Prostate gland (tissue), 2 donors: ENCODE data around the gene MYLK2. TPM values are rescaled to one million over a fixed set of nuclear protein-coding genes. Genes with fewer than 3 reads are reported as not detected.

Source experiments
- DNase-seq: peaks from one replicate; pipeline ENCODE4 v3.0.0-alpha.2; 2019; ENCODE audit warnings: low spot score
- H3K27ac ChIP-seq, 2 donors: fragments of 200-600 bp; sonication (generic); 2 replicates each; pipeline ENCODE4 v1.5.1; 2017 to 2019
- H3K27me3 ChIP-seq: fragments of 200-600 bp; sonication (generic); replicated peaks from 2 replicates; pipeline ENCODE4 v1.5.1; 2019; ENCODE audit not compliant: insufficient read depth
- H3K36me3 ChIP-seq, 2 donors: fragments of 200-600 bp; sonication (generic); 1 replicate in 1 of 2; 2 replicates in 1 of 2; pipeline versions ENCODE4 v1.5.1 to v1.8.1; 2017 to 2019
- H3K4me1 ChIP-seq: fragments of 200-600 bp; sonication (generic); replicated peaks from 2 replicates; pipeline ENCODE4 v1.5.1; 2019
- H3K4me3 ChIP-seq, 2 donors: fragments of 200-600 bp; sonication (generic); 2 replicates each; pipeline ENCODE4 v1.5.1; 2017 to 2019
- H3K9me3 ChIP-seq: fragments of 200-600 bp; sonication (generic); 2 replicates; pipeline ENCODE4 v1.5.1; 2017
- POLR2A ChIP-seq: fragments of 450-650 bp; IDR thresholded peaks from one replicate; pipeline ENCODE4 v1.6.1; 2016; ENCODE audit warnings: antibody characterized with exemption, mild to moderate bottlenecking
- POLR2AphosphoS5 ChIP-seq: sonication (generic); formaldehyde crosslinking; IDR thresholded peaks from one replicate; pipeline ENCODE4 v1.6.1; 2017; ENCODE audit warnings: antibody characterized with exemption
- WGBS: methylation state at CpG from one replicate; pipeline ENCODE4 v1.1.5; 2018; 5-methylcytosine and 5-hydroxymethylcytosine counted together
- intact Hi-C: fragments of 100-400 bp; cut with DNase I; formaldehyde crosslinking; loops from one replicate; pipeline ENCODE4 v1.14.2; 2022
- total RNA-seq, 2 donors: library from RNA; depleted of rRNA; stranded (reverse); fragments of >200 nt; gene quantifications; one replicate each; pipeline ENCODE4 v1.1.0, GENCODE V29; 2016
- TF ChIP-seq, protein P1 (sequence below), 4 experiments: fragments of 200-600 bp in 2 of 4; fragments of 450-650 bp in 2 of 4; sonication (generic) in 2 of 4; IDR thresholded peaks; 1 replicate in 3 of 4; 2 replicates in 1 of 4; pipeline ENCODE4 v1.5.1; 2016 to 2019; ENCODE audit warnings: antibody characterized with exemption in 4 of 4, mild to moderate bottlenecking in 2 of 4, moderate library complexity in 2 of 4

Gene MYLK2
- total RNA-seq, 2 donors from 2014 or later: 0.27 to 0.91 TPM

DNA sequence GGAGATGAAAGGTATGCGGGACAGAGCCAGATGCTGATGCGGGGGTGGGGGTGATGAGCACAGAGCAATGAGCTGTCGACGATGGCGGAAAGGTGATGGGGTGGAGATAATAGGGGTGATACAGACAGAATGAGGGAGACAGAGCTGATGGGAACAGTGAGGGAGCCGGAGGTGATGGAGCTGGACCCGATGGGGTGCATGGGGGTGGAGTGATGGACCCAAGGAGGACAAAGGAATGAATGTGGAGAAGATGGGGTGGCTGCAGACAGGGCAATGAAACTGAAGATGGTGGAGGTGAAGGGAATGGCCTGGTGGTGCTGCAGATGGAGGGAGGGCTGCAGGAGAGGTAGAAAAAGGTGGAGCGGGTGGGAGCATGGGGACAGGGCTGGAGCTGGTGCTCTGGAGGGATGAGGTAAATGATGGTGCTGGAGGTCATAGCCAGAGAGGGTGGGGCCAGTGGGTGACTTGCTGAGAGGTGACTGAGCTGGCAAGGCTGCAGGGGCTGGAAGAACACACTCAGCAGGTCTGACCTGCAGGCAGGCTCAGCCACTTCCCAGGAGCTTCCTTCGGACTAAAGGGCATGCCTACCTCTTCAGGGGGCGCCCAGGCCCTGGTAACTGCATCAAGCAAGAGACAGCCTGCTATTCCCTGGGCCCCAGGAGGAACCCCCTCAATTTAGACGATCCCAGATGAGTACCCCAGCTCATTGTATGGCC is 32.2 kb downstream of the MYLK2 start:
- H3K27ac ChIP-seq: no peak overlapping the region
- intact Hi-C loops: no loop called here
- DNase-seq: no peak
- H3K4me3 ChIP-seq: no peak overlapping the region
- TF ChIP-seq POLR2A (no peak), POLR2AphosphoS5 (no peak)
- TF ChIP-seq, protein P1, sequence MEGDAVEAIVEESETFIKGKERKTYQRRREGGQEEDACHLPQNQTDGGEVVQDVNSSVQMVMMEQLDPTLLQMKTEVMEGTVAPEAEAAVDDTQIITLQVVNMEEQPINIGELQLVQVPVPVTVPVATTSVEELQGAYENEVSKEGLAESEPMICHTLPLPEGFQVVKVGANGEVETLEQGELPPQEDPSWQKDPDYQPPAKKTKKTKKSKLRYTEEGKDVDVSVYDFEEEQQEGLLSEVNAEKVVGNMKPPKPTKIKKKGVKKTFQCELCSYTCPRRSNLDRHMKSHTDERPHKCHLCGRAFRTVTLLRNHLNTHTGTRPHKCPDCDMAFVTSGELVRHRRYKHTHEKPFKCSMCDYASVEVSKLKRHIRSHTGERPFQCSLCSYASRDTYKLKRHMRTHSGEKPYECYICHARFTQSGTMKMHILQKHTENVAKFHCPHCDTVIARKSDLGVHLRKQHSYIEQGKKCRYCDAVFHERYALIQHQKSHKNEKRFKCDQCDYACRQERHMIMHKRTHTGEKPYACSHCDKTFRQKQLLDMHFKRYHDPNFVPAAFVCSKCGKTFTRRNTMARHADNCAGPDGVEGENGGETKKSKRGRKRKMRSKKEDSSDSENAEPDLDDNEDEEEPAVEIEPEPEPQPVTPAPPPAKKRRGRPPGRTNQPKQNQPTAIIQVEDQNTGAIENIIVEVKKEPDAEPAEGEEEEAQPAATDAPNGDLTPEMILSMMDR (IDR thresholded peaks at IDR 0.05): no peak
- no peaks in the 10 kb centered on the region for H3K9me3 ChIP-seq
- no peaks in the 10 kb centered on the region for H3K27me3 ChIP-seq
- 73% methylated on average over 11 of the region's 11 CpGs for WGBS
- H3K4me1 ChIP-seq: no peaks in the 10 kb centered on the region
- no peaks in the 10 kb centered on the region for H3K36me3 ChIP-seq

DNA sequence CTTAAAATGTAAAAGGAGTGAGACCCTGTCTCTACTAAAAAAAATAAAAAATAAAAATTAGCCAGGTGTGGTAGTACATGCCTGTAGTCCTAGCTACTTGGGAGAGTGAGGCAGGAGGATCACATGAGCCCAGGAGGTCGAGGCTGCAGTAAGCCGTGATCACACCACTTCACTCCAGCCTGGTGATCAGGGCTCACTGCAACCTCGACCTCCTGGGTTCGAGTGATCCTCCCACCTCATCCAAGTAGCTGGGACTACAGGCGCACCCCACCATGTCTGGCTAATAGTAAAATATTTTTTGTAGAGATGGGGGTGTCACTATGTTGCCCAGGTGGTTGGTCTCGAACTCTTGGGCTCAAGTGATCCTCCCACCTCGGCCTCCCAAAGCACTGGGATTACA is 34.3 kb downstream of the MYLK2 start:
- Histone ChIP-seq H3K27ac (no peak overlapping the region), H3K9me3 (no peaks in the 10 kb centered on the region), H3K4me1 (no peaks in the 10 kb centered on the region), H3K36me3 (no peaks in the 10 kb centered on the region), H3K27me3 (no peaks in the 10 kb centered on the region), H3K4me3 (no peak overlapping the region)
- intact Hi-C loops: no loop called here
- no peak for TF ChIP-seq POLR2AphosphoS5
- TF ChIP-seq POLR2A: no peak
- TF ChIP-seq, protein P1 (IDR thresholded peaks at IDR 0.05): no peak
- DNase-seq: no peak
- WGBS: 83% methylated on average over 7 of the region's 7 CpGs

DNA sequence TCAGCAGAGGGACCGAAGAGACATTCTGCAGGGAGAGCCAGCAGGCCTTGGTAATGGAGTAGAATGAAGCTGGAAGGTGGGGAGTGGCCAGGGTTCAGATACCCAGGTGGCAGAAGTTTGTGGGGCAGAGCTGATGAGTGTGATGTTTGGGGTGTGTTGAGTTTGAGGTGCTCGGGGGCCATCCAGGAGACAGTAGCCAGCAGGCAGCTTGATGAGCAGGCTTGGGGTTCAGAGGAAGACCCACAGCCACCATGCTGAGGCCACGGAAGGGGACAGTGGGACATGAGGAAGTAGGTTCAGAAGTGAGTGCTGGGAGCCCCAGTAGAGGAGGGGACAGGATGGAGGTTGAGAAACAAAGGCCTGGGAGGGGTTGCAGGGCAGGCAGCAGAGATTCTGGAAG is 37.4 kb downstream of the MYLK2 start:
- TF ChIP-seq POLR2A (no peak), POLR2AphosphoS5 (no peak)
- TF ChIP-seq, protein P1 (IDR thresholded peaks at IDR 0.05): no peak
- H3K9me3 ChIP-seq: no peaks in the 10 kb centered on the region
- intact Hi-C loops: no loop called here
- peaks cover 5% of the 10 kb centered on the region for H3K4me1 ChIP-seq
- DNase-seq: no peak
- H3K27me3 ChIP-seq: no peaks in the 10 kb centered on the region
- H3K36me3 ChIP-seq: no peaks in the 10 kb centered on the region
- H3K4me3 ChIP-seq: no peak overlapping the region
- no peak overlapping the region for H3K27ac ChIP-seq
- WGBS: 64% methylated on average over 3 of the region's 3 CpGs

DNA sequence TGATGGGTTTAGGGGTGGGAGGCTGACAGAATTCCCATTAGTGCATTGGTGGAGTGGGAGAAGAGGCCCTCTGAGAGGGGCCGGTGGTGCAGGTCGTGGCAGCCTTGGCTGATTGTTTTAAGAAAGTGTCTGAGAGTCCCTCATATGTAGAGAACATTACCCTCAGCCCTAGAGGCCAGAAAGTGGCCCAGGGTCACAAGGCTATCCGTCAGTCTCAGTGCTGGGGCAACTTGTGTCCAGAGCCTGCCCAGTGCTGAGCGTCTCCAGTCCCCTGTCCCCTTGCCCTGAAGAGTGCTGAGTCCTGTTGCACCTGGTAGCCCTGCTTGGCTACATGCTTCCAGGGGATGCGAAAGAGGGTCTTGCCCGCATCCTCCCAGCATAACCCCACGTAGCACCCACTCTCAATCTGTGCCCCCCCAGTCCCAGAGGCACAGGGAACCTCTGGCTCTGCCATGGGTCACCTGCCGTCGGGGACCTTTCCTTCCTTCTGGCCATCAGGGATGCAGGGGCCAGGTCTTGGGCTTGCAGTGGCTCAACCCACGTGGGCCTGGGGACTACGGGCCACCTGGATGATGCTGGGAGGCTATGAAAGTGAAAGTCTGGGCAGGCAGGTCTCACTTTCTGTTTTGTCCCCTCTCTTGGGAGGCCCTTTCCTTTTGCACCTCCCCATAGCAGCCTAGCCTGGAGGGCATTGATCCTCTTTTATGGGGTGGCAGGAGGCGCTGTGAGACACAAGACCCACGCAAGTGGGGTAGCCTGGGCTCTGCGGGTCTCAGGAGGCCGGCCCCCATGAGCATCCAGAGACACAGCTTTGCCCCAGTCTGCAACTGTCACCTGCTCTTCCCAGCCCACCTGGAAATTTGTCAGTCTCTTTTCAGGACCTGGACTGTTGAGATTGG is 39.0 kb downstream of the MYLK2 start:
- Histone ChIP-seq H3K9me3 (no peaks in the 10 kb centered on the region), H3K27ac (no peak overlapping the region), H3K36me3 (no peaks in the 10 kb centered on the region), H3K4me3 (no peak overlapping the region), H3K4me1 (peaks cover 5% of the 10 kb centered on the region), H3K27me3 (no peaks in the 10 kb centered on the region)
- intact Hi-C loops: no loop called here
- WGBS: 79% methylated on average over 15 of the region's 15 CpGs
- DNase-seq: no peak
- TF ChIP-seq POLR2A (no peak), POLR2AphosphoS5 (no peak)
- TF ChIP-seq, protein P1 (IDR thresholded peaks at IDR 0.05): no peak

DNA sequence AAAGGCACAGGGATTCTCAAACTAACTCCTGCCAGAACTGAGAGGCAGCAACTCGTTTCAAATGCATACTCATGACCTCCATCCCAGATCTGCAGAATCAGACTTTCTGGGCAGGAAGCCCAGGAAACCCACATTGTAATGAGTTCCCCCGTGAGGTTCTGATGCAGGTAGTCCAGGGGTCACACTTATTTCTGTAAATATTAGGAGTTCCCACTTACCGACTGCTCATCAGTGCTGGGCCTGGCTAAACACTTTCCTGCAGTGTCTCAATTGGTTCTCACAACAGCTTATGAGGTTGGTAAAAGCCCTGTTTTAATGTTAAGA is 39.6 kb downstream of the MYLK2 start:
- no peak overlapping the region for H3K27ac ChIP-seq
- intact Hi-C loops: no loop called here
- H3K4me3 ChIP-seq: no peak overlapping the region
- no peaks in the 10 kb centered on the region for H3K9me3 ChIP-seq
- peaks cover 5% of the 10 kb centered on the region for H3K4me1 ChIP-seq
- no peak for DNase-seq
- TF ChIP-seq POLR2A (no peak), POLR2AphosphoS5 (no peak)
- TF ChIP-seq, protein P1 (IDR thresholded peaks at IDR 0.05): no peak
- no peaks in the 10 kb centered on the region for H3K36me3 ChIP-seq
- 45% methylated on average over 3 of the region's 3 CpGs for WGBS
- no peaks in the 10 kb centered on the region for H3K27me3 ChIP-seq
